ENCODE data around the gene FAM222A.

The FAM222A gene

GRCh38 chr12:109714141-109714912 lies 702 bp downstream of the FAM222A start:
- peak; percentile 64 for DNase-seq

- DNase-seq: no peak
Observed at GRCh38 chr12:109714913-109715244, 1.3 kb downstream of the FAM222A start.

GRCh38 chr12:109715310-109716091 lies 1.9 kb downstream of the FAM222A start:
- no peak for DNase-seq

- DNase-seq: no peak
Observed at GRCh38 chr12:109716092-109716479, 2.5 kb downstream of the FAM222A start.

GRCh38 chr12:109716512-109717389 lies 3.1 kb downstream of the FAM222A start:
- no peak for DNase-seq

- no peak for DNase-seq
Observed at GRCh38 chr12:109717390-109718357, 4.0 kb downstream of the FAM222A start.

DNA sequence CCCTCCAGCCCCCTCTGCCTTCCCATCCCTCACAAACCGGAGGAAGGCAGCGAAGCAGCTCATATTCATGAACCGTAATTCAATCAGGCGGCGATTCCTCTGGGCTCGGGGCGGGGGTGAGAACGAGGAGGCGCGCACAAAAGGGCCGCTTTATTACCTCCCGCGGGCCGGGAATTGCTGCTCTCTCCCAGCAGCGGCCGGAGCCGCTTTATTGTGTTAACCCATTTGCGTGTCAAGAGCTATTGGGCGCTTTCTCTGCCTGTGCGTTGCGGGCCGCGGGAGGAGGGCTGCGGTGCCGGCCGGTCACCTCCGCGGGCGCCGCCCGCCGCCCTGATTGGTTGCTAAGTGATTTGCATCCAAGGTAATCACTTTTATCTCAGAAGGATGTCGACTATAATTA lies 4.8 kb downstream of the FAM222A start:
- no peak for DNase-seq

DNA sequence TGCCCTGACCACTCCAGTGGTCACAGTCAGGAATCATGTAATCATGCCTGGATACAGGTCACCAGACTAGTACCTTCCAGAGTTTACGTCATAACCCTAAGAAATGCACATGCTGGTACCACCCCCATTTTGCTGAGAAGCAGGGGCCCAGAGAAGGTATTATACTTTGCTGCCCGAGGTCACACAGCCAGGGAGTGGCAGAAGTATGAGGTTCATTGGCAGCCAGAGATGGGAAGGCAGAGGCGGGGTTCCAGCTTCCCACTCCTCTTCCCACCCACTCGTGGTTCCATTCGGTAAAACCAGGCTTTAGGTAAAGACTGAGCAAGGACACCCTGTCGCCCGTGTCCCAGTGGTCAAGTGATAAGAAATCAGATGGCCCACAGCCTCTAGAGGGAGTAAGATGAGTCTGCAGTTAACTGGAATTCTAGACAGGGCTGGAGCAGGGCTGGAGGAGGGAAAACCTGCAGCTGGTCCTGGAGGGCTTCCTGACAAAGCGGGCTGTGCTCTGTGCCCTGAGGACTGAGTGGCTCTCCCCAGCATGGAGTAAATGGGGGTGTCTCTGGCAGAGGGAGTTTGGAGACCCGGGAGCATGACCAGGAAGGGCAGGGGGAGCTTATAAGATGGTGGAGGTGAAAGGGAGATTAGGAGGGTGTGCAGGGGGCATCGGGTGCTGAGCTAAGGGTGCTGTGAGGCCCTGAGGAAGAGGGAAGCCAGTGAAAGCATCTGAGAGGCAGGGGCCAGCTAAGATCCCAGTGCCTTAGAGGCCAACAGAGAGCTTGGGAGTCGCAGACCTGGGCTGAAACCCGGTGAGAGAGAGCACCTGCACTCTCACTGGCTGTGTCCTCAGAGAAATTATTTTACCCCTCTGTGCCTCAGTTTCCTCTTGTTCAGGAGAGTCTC lies 5.7 kb downstream of the FAM222A start:
- no peak for DNase-seq

DNA sequence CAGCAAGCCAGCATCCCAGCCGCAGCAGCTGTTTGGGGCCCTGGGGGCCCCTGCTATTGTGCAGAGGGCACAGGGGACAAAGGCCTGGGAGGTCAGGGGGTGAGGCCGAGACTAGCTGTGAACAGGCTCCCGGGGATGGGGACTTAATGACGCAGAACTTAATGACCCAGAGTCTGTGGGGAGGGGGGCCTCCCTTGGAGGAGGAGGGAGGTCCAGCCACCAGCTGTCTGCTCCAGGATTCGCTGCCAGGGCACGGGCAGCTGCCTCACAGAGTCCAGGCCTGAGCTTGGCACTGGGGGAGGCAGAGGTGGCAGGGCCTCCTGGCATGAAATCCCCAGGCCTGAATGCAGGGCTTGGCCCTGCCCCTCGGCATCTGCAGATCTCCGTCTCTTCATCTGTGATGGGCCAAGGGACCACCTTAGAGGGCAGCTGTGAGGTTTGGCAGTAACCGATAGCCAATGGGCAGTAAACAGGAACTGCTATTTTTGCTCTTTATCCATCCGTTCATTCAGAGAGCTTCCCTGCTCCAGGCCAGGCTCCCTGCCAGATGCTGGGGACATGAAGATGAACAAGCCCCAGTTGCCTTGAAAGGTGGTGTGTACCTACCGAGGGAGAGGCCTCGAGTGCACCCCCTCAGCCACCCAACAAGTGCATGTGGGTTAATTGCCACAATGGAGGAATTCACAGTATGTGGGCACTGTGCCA lies 6.7 kb downstream of the FAM222A start:
- DNase-seq: no peak

DNA sequence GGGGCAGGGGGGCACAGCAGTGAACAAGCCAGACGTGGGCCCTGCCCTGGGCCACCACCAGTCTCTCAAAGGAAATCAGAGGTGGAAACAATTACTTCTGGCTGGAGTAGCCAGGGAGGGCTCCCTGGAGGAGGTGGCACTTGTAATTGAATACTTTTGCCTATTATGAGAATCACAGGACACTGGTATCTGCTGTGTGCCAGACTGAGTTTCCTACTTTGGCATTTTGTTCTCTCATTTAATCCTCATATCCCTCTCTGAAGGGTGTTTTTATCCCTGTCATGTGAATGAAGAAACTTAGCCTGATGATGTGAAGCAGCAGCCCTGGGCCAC lies 7.2 kb downstream of the FAM222A start:
- no peak for DNase-seq

DNA sequence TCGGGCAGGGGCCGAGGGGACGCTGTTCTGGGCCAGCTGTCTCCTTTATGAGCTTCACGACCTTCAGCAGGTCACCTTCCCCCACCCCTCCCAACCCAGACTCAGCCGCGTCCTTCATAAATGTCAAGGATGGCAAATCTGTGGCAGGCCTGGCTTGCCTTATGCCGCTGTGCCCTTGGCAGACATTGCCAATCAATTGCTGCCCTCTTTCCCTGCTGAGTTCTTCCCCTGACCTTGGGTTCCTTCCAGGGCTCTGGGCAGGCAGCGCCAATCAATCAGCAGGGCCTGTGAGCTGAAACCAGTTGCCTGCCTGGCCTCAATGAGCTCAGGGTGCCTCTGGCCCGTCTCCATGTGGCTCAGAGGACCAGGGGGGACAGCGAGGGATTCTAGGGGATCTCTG lies 7.7 kb downstream of the FAM222A start:
- no peak for DNase-seq

GRCh38 chr12:109722022-109722720 lies 8.5 kb downstream of the FAM222A start:
- no peak for DNase-seq

GRCh38 chr12:109722721-109723094 lies 9.1 kb downstream of the FAM222A start:
- DNase-seq: no peak

DNA sequence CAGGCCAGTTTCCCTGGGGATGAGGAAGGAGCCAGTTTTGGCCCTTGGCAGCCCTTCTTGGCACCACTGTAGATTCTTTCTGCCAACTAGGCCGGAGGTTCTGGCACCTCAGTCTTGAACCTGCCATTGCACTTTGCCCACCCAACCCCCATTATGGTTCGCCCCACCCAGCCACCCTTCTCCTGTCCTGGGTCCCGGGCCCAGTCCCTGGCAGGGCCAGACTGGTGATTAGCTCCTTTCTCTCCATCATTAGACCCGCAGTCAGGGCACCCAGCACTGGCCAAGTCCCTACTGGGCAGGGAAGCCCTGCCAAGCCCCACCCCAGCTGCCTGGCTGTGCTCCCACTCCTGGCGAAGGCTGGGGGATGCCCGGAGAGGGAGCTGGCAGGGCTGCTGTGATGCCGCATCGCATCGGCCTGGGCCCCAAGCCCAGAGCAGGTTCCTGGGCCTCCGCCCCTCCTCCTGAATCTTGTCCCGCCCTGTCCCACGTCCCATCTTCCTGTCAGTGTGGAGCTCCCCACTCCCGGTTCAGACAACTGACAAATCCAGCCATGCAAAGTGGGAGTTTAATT lies 9.8 kb downstream of the FAM222A start:
- no peak for DNase-seq

- no peak for DNase-seq
Observed at GRCh38 chr12:109724321-109724892, 10.8 kb downstream of the FAM222A start.

GRCh38 chr12:109725321-109726105 lies 11.9 kb downstream of the FAM222A start:
- DNase-seq: no peak

- no peak for DNase-seq
Observed at GRCh38 chr12:109726106-109726497, 12.5 kb downstream of the FAM222A start.

GRCh38 chr12:109726511-109727038 lies 12.9 kb downstream of the FAM222A start:
- no peak for DNase-seq

Measured in activated CD8-positive, alpha-beta memory T cell treated with anti-CD3 and anti-CD28 coated beads, Interleukin-2, amount 50 U/mL, for 4 hours (primary cell).